Measurements from ENCODE around the gene RAB4A. TPM values are rescaled to one million over a fixed set of nuclear protein-coding genes. Genes with fewer than 3 reads are reported as not detected.

Gene RAB4A
- total and polyA plus RNA-seq, 2 of the 8 experiments (the other 6 are each of a cell fraction or from before 2014, with no cell fraction given): 13.3 to 68.8 TPM

DNA sequence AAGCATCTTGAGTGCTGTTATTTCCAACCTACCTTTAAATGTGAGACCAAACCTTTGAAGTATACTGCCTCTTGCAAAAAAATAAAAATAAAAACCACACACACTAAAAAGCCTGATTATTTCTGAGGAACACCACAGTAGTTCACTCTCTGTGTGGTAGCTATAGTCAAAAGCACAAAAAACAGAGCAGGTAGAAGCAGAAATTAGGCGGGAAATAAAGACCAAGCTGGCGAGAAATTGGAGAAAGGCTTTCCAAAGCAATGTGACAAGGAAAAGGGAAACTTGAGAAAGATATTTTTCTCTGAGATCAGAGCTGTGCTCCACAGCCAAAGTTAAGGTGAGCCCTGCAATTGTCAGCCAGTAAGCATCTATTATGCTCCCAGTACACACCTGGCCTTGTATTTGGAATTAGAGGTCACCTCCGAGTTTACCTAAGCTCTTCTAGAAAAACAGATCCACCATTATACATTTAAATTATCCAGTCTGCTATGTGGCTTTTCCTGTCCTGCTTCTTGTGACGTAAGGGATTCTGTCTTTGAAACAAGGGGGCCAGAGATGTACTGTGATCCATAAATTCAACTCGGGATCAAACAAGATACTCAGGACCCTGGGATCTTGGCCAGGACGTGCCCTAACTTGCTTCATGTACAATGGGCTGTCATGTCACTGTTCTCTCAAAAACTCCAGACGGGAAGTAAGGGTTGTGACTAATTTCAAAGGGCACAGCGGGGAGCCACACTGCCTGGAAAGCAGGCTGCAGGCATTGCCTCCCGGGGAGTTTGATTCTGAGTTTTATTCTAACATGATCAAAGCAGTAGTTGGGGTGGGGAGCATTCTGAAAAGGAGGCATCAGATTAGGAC, 39.8 kb upstream of the RAB4A start:
- Histone ChIP-seq H3K18ac (ENCODE audit: extremely low read depth, low read length) (no peak overlapping the region; the same call in 1 of the 2 replicates), H3K23ac (ENCODE audit: insufficient read length) (no peak overlapping the region), H3K27me3 (replicated peaks in 1 of 4; ENCODE audit: control insufficient read depth in 3 of 4, extremely low read depth in 1 of 4, insufficient read depth in 3 of 4, low read length in 3 of 4) (no peaks in the 10 kb centered on the region), H4K5ac (ENCODE audit: insufficient read length, low read depth, low read length) (peak overlapping the region; percentile 82), H3K9ac (replicated peaks in 1 of 4; ENCODE audit: extremely low read depth in 1 of 4, low read depth in 3 of 4, low read length in 3 of 4) (no peak overlapping the region), H3K79me1 (ENCODE audit: low read depth, low read length) (no peaks in the 10 kb centered on the region), H3K9me3 (ENCODE audit: insufficient read depth in 2 of 2, low read depth in 1 of 2, low read length in 1 of 2) (no peaks in the 10 kb centered on the region), H2BK5ac (ENCODE audit: low read depth, low read length) (peak overlapping the region; percentile 90; the same call in 1 of the 2 replicates), H3K23me2 (ENCODE audit: low read depth, low read length) (no peaks in the 10 kb centered on the region), H3K27ac (ENCODE audit: low read depth, low read length) (peak overlapping the region; percentile 56), H4K91ac (replicated peaks; ENCODE audit: insufficient read length, low read length) (peak overlapping the region; percentile 92), H3K14ac (ENCODE audit: insufficient read length) (no peak overlapping the region), H3K4ac (replicated peaks; ENCODE audit: insufficient read length, low read depth, low read length) (peak overlapping the region; percentile 53), H2AFZ (ENCODE audit: low read length) (no peak overlapping the region), H4K20me1 (replicated peaks in 1 of 2; ENCODE audit: control insufficient read depth in 1 of 2, insufficient read depth in 2 of 2, low read length in 2 of 2) (no peaks in the 10 kb centered on the region), H4K8ac (ENCODE audit: extremely low read depth, insufficient read depth, low read length) (no peak overlapping the region), H3K36me3 (ENCODE audit: control insufficient read depth in 2 of 4, insufficient read depth in 4 of 4, low read length in 3 of 4) (no peaks in the 10 kb centered on the region), H3K4me1 (replicated peaks in 1 of 4; ENCODE audit: control insufficient read depth in 3 of 4, insufficient read depth in 4 of 4, low read length in 3 of 4) (peaks cover 24 to 49% (median 34%) of the 10 kb centered on the region in 4 experiments), H2BK12ac (ENCODE audit: low read depth, low read length) (peak overlapping the region; percentile 0), H3K4me3 (ENCODE audit: extremely low read depth in 1 of 4, insufficient read depth in 2 of 4, low read depth in 3 of 4, low read length in 4 of 4) (peak overlapping the region in 1 of 4 experiments; percentile 33; a peak in 1 of 8 replicates), H3K56ac (replicated peaks; ENCODE audit: insufficient read length, low read depth, low read length) (peak overlapping the region; percentile 9), H2BK120ac (replicated peaks; ENCODE audit: low read depth, low read length) (peak overlapping the region; percentile 91), H2AK5ac (ENCODE audit: low read depth, low read length) (no peak overlapping the region; the same call in 1 of the 2 replicates), H3K4me2 (ENCODE audit: insufficient read depth in 1 of 2, low read depth in 2 of 2, low read length in 2 of 2) (peak overlapping the region; percentile 59 to 67), H3K79me2 (ENCODE audit: control insufficient read depth in 1 of 2, insufficient read depth in 2 of 2, low read length in 2 of 2) (no peaks in the 10 kb centered on the region), H2BK20ac (ENCODE audit: low read length) (peak overlapping the region; percentile 38; the same call in 1 of the 2 replicates), H2BK15ac (ENCODE audit: low read length) (no peak overlapping the region)
- WGBS, 2 experiments (ENCODE audit: extremely low coverage in 1 of 2, insufficient coverage in 1 of 2, insufficient read length in 1 of 2, insufficient replicate concordance in 2 of 2, low coverage in 1 of 2, low lambda C conversion rate in 2 of 2, missing lambda C conversion rate in 1 of 2): 41% methylated on average over 9 of the region's 9 CpGs; no CpG with 5 or more reads in 1 of the 2 experiments
- POLR2A ChIA-PET (ENCODE audit: partially characterized antibody): interaction anchor here (1.1 to 1.9 kb wide), 2 partner anchors 12 to 23 kb away, joined by 3 to 8 read pairs; no protein-coding TSS in a partner anchor
- no peak for TF ChIP-seq CHD2 (IDR thresholded peaks at IDR 0.05; ENCODE audit: low read length)
- TF ChIP-seq, protein P1, sequence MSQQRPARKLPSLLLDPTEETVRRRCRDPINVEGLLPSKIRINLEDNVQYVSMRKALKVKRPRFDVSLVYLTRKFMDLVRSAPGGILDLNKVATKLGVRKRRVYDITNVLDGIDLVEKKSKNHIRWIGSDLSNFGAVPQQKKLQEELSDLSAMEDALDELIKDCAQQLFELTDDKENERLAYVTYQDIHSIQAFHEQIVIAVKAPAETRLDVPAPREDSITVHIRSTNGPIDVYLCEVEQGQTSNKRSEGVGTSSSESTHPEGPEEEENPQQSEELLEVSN (IDR thresholded peaks at IDR 0.05): peak; percentile 80; the same call in 1 of the 2 replicates
- TF ChIP-seq CTBP2 (IDR thresholded peaks at IDR 0.05; ENCODE audit: borderline replicate concordance, insufficient read depth, insufficient read length, low read length): no peak
- no peak for TF ChIP-seq NANOG (IDR thresholded peaks at IDR 0.05; ENCODE audit: insufficient read depth, low read depth, low read length, poor library complexity, severe bottlenecking)
- TF ChIP-seq SIN3A (conservative IDR thresholded peaks at IDR 0.05 in 1 of 2, IDR thresholded peaks at IDR 0.05 in 1 of 2; ENCODE audit: low read depth in 1 of 2, low read length in 2 of 2): no peak
- CTCF ChIA-PET (ENCODE audit: partially characterized antibody): interaction anchor here (0.8 to 2.3 kb wide), 6 partner anchors 13 to 566 kb away, joined by 3 to 13 read pairs (median 4); no protein-coding TSS in a partner anchor
- FAIRE-seq (no peak), DNase-seq (ENCODE audit: low read depth in 1 of 2, low spot score in 2 of 2) (peak in 1 of 2 experiments; percentile 57)
